ENCODE measurements around the gene UBA1. TPM values are rescaled to one million over a fixed set of nuclear protein-coding genes. Genes with fewer than 3 reads are reported as not detected.

The UBA1 gene
- total and polyA plus RNA-seq, 2 of the 13 experiments (the other 11 are each of a cell fraction or from before 2014, with no cell fraction given): 93.3 to 129 TPM

- TF ChIP-seq BCLAF1 (IDR thresholded peaks at IDR 0.05) (no peak), PRPF4 (IDR thresholded peaks at IDR 0.05; ENCODE audit: low read depth, low read length, poor library complexity, severe bottlenecking) (no peak), MLXIP (CRISPR knock-in tag; IDR thresholded peaks at IDR 0.05; ENCODE audit: borderline replicate concordance) (no peak), JARID2 (CRISPR knock-in tag; IDR thresholded peaks at IDR 0.05; ENCODE audit: insufficient replicate concordance) (no peak), KLF6 (CRISPR knock-in tag; IDR thresholded peaks at IDR 0.05) (no peak), CHD4 (IDR thresholded peaks at IDR 0.05; ENCODE audit: borderline replicate concordance, low read length) (no peak), BHLHE40 (IDR thresholded peaks at IDR 0.05; ENCODE audit: low read length) (peak; percentile 87), ZNF12 (CRISPR knock-in tag; IDR thresholded peaks at IDR 0.05) (no peak), PRDM10 (CRISPR knock-in tag; IDR thresholded peaks at IDR 0.05; ENCODE audit: low read depth) (peak; percentile 99), AKAP8 (CRISPR knock-in tag; IDR thresholded peaks at IDR 0.05) (no peak), RXRB (CRISPR knock-in tag; IDR thresholded peaks at IDR 0.05; ENCODE audit: borderline replicate concordance) (no peak), E2F1 (CRISPR knock-in tag; IDR thresholded peaks at IDR 0.05) (no peak), ZNF709 (CRISPR knock-in tag; IDR thresholded peaks at IDR 0.05) (no peak), ZNF282 (IDR thresholded peaks at IDR 0.05; ENCODE audit: partially characterized antibody) (no peak), HNF4G (IDR thresholded peaks at IDR 0.05; ENCODE audit: borderline replicate concordance, low read depth, low read length) (no peak), HNF4G (CRISPR knock-in tag; IDR thresholded peaks at IDR 0.05; ENCODE audit: borderline replicate concordance, low read depth) (no peak), NAIF1 (CRISPR knock-in tag; IDR thresholded peaks at IDR 0.05; ENCODE audit: borderline replicate concordance) (no peak), ZNF773 (CRISPR knock-in tag; IDR thresholded peaks at IDR 0.05; ENCODE audit: borderline replicate concordance) (no peak), ZMAT5 (CRISPR knock-in tag; IDR thresholded peaks at IDR 0.05; ENCODE audit: borderline replicate concordance, low read depth) (no peak)
These were observed 24.8 kb downstream of the UBA1 start, which contains the start of gene CDK16 (continued) for GRCh38 chrX:47218280-47218919.
